Stimulated activated CD4-positive, alpha-beta T cell treated with anti-CD3 and anti-CD28 coated beads, Interleukin-1b, Interleukin-23, amount 100 ng/mL, for 1 hour (primary cell): ENCODE data around the gene PAGE2.
"Not testable (repeated sequence)": the region's sequence is repeated elsewhere in the genome, so short reads cannot be mapped to it uniquely, and the experiment has no call there.

ENCODE experiments used
- DNase-seq, 2 donors: peaks; one replicate each; pipeline ENCODE4 v3.0.0-alpha.2; 2020; ENCODE audit warnings: low read depth in 2 of 2

The PAGE2 gene, protein sequence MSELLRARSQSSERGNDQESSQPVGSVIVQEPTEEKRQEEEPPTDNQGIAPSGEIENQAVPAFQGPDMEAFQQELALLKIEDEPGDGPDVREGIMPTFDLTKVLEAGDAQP

DNA sequence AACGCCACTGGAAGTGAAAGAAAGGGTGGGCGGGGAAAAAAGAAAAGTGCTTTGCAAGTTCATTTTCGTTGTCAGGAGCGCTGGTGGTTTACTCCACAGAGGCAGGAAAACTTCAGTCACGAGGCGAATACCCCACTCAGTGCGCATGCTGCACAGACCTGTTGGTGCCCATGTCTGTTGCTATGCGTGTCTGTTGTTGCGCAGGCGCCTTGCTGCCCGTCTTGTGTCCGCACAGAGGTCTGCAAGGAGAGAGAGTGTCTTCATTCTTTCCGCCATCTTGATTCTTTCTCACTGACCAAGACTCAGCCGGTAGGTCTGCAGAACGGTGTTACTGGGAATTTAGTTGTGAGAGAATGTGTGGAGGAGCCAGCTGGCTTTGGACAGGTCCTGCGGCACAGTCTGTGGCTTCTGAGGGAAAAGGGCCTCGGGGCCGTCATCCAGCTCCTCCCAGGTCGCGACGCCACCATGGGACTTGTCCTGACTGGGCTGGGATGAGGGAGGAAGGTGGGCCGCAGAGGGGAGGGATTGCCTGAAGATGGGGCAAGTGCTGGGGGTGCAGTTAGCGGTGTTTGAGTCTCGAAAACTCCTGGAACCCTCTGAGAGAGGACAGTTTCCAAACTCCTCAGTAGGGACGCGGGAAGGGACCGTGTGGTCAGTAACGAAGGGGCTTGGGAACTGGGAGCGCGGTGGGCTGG lies at the start of gene PAGE2:
Gene PAGE2, plus strand, starts transcription at position 224 of the 695 bp plus-strand sequence. CDS start 1,003 bp downstream, outside the sequence.
- DNase-seq, result no peak

DNA sequence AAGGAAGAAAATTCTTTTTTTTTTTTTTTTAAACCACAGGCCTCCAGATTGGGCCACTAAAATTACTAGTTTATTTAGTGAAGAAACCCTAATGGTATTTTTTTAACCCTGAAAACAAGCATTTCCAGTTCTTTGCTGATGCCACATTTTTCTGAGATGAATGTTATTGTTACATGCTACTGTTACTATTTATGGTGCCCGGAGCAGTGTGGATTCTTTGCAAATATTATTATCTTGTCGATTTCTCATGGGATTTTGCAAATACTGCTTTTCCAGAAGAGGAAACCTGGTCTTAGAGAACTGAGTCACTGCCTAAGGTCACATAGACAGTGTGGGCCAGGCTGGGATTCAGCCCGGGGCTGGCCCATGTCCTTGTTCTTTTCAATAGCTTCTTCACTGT lies 49.3 kb upstream of the PAGE2 start:
- DNase-seq, result no peak

- no peak for DNase-seq
Measured at GRCh38 chrX:55041514-55041913, 47.3 kb upstream of the PAGE2 start.

DNA sequence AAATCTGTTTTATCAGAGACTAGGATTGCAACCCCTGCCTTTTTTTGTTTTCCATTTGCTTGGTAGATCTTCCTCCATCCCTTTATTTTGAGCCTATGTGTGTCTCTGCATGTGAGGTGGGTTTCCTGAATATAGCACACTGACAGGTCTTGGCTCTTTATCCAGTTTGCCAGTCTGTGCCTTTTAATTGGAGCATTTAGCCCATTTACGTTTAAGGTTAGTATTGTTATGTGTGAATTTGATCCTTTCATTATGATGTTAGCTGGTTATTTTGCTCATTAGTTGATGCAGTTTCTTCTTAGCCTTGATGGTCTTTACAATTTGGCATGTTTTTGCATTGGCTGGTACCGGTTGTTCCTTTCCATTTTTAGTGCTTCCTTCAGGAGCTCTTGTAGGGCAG lies 38.2 kb upstream of the PAGE2 start:
- not testable (repeated sequence) for DNase-seq

- DNase-seq, result no peak
Measured at GRCh38 chrX:55056820-55057674, 31.8 kb upstream of the PAGE2 start.

- no peak for DNase-seq
Measured at GRCh38 chrX:55057675-55058249, 31.1 kb upstream of the PAGE2 start.

DNA sequence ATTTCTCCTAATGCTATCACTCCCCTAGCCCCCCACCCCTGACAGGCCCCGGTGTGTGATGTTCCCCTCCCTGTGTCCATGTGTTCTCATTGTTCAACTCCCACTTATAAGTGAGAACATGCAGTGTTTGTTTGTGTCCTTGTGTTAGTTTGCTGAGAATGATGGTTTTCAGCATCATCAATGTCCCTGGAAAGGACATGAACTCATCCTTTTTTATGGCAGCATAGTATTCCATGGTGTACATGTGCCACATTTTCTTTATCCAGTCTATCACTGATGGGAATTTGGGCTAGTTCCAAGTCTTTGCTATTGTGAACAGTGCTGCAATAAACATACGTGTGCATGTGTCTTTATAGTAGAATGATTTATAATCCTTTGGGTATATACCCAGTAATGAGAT lies 21.6 kb upstream of the PAGE2 start:
- DNase-seq, result not testable (repeated sequence)

DNA sequence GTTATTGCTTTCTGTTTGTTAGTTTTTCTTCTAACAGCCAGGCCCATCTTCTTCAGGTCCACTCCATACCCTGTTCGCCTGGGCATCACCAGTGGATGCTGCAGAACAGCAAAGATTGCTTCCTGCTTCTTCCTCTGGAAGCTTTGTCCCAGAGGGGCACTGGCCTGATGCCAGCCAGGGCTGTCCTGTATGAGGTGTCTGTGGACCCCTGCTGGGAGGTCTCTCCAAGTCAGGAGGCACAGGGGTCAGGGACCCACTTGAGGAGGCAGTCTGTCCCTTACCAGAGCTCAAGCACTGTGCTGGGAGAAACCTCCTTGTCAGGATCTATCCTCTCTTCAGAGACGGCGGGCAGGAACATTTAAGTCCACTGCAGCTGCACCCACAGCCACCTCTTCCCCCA lies 16.5 kb upstream of the PAGE2 start:
- no peak for DNase-seq

- no peak for DNase-seq
Measured at GRCh38 chrX:55074851-55075467, 13.9 kb upstream of the PAGE2 start, which contains the start of gene PAGE2B. PAGE2B (plus strand) TSS chrX:55075030; CDS start chrX:55076042, 1,012 bp downstream.

DNA sequence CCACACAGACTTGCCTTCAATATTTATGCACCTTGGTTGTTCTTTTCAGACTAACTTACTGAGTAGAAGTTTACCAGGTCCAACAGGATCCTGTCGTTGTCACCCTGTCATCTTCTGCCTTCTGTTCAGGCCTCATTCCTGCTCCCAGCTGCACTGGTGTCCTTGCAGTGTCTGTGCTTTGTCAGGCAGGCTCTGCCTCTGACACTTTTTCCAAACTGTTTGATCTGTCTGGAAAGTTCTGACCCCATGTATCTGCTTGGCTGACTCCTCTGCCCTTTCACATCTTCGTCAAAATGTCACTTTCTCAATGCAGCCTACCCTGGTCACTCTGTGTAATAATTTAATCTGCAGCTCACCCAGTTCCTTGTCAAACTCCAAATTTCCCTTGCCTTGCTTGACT lies 9.9 kb downstream of the PAGE2 start:
- no peak for DNase-seq

DNA sequence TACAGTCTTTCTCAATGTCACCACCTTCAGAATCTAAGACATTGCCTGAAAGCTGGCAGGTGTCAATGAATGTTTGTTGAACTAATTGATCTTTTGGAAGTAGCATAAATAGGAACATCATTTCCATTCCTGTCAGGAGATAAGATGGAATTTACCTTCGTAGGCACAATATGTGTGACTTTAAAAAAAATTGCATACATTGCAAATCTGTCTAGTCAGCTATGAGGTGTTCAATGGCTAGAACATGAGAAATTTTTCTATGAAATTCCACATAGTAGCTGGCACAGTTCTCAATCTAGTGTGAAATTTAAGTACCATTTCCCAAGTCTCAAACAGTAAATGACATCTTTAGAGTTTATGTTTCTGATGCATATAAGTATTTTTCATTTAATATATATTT lies 10.3 kb downstream of the PAGE2 start:
- DNase-seq, result no peak

DNA sequence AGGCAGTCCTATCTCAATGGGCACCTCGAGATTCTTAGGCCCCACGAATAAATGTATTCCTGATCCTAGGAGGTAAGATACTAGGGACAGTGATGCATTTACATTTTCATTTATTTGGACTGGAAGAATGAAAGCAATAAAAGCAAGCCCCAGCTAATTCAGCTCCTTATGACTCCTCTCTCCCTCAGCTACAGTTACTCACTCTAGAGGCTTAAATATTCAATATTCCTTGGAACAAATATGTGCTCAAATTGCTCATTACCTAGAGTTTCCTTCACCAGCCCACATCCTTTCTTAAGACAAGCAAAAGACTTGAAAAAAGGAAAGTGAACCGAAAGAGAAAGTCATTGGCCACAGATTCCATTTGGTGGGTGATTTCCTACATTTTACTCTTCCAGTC lies 13.9 kb downstream of the PAGE2 start:
- DNase-seq, result no peak

DNA sequence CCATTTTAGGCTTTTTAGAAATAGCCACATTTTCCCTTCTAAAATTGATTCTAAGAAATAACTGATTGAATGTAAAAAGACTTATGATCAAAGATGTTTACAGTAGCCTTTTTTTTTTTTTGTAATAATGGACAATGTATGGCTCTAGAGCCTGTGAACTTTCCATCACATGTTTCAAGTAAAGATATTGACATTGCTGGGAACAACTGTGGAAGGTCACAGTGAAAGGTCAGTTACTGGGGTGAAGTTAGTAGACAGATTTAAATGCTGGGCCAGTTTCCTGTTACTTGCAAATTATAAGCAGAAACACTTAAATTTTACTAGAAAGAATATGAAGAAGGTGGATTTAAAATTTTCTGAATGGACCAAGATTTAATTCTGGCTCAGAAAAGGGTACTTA lies 18.4 kb downstream of the PAGE2 start:
- DNase-seq, result no peak

- DNase-seq, result no peak
Measured at GRCh38 chrX:55107911-55108310, 19.1 kb downstream of the PAGE2 start.

GRCh38 chrX:55109306-55109705 lies 20.5 kb downstream of the PAGE2 start:
- no peak for DNase-seq

GRCh38 chrX:55111578-55112254 lies 22.9 kb downstream of the PAGE2 start:
- no peak for DNase-seq

- not testable (repeated sequence) for DNase-seq
Measured at GRCh38 chrX:55116589-55116988, 27.8 kb downstream of the PAGE2 start.

DNA sequence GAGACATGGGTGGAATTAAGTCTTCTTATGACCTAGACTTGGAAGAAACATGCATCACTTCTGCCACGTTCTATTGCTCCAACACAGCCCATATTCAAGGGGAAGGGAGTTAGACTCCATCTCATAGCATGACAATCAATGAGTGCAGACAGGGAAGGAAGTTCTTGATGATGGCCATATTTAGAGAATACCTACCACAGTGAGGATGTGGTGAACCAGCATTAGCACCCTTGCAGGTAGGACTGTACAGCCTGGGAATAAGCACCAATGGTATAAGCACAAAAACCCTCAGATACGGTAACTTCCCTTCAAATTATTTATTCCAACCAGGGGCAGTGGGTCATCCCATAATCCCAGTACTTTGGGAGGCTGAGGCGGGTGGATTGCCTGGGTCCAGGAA lies 29.8 kb downstream of the PAGE2 start:
- no peak for DNase-seq

- no peak for DNase-seq
Measured at GRCh38 chrX:55119271-55119670, 30.5 kb downstream of the PAGE2 start.

DNA sequence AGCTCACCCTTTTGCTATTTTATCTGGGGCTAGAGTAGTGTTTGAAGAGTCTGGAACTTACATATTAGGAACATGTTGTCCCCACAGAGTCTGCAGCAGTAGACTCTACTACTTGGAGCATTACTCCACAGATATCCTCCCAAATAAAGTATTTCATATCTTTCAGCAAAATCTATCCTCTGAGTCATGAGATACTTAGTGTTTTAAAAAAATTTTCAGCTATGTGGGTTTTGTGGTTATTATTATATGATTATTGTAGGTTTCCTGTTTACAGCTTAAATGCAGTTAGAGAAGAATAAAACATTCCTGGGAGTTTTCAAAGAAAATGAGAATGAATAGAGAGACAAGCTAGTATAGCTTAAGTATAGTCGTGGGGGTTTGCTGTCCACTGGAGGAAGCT lies 30.9 kb downstream of the PAGE2 start:
- no peak for DNase-seq

DNA sequence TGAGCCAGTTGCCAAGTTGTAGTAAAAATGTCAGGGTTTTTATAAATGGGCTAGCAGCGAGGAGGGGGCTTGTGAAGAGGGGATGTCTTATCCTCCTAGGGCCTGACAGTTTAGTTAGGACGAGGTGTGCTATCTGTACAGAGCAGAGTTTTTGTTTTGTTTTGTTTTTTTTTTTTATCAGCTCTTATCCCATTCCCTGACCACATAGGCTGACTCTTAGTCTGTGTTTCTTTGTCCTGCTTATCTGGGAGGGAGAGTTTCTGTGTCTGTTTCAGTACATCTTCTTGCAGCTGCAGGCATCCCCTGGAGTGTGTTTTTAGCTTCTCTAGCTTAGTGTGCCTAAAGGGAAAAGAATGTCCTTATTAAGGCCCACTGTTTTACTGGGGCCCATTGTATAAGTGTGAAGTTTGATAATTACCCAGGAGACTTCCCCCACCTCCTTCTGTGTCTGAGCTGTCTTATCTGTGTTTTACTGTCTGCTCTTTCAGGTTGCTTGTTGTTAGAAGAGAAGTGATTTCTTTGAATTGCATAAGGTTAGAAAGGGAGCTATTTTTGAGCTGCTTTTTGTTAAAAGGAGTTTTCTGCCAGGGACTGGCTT lies 32.0 kb downstream of the PAGE2 start:
- no peak for DNase-seq
